Activated CD4-positive, CD25-positive, alpha-beta regulatory T cell treated with anti-CD3 and anti-CD28 coated beads, Interleukin-2, amount 50 U/mL, for 24 hours (primary cell): ENCODE measurements around the gene PARVG.

Experiments used
- ATAC-seq, 2 donors: fragments of 150-1000 bp; cut with Tn5 transposase; one replicate each; pipeline ENCODE4 v1.10.0; 2021; ENCODE audit warnings: mild to moderate bottlenecking in 1 of 2, moderate library complexity in 1 of 2

The PARVG gene

GRCh38 chr22:44197271-44197670 lies 16.5 kb downstream of the PARVG start:
- ATAC-seq: no peak

- no peak for ATAC-seq
Observed at GRCh38 chr22:44199164-44199563, 18.4 kb downstream of the PARVG start.

GRCh38 chr22:44199866-44200265 lies 19.1 kb downstream of the PARVG start:
- ATAC-seq: no peak

- no peak for ATAC-seq
Observed at GRCh38 chr22:44200451-44200850, 19.7 kb downstream of the PARVG start.

- no peak for ATAC-seq
Observed at GRCh38 chr22:44200855-44201550, 20.3 kb downstream of the PARVG start.

- ATAC-seq: no peak
Observed at GRCh38 chr22:44201665-44202064, 20.9 kb downstream of the PARVG start.

GRCh38 chr22:44202261-44202789 lies 21.6 kb downstream of the PARVG start:
- no peak for ATAC-seq

- no peak for ATAC-seq
Observed at GRCh38 chr22:44203203-44203602, 22.5 kb downstream of the PARVG start.

- ATAC-seq: no peak
Observed at GRCh38 chr22:44204739-44205515, 24.2 kb downstream of the PARVG start.

GRCh38 chr22:44205516-44206329 lies 25.0 kb downstream of the PARVG start:
- ATAC-seq: no peak

- ATAC-seq: no peak
Observed at GRCh38 chr22:44206330-44206645, 25.6 kb downstream of the PARVG start.

- no peak for ATAC-seq
Observed at GRCh38 chr22:44206696-44207095, 26.0 kb downstream of the PARVG start.

- ATAC-seq: no peak
Observed at GRCh38 chr22:44207173-44207980, 26.7 kb downstream of the PARVG start.

GRCh38 chr22:44207981-44208317 lies 27.2 kb downstream of the PARVG start:
- ATAC-seq: no peak

GRCh38 chr22:44209343-44209742 lies 28.6 kb downstream of the PARVG start:
- ATAC-seq: no peak

- ATAC-seq: no peak
Observed at GRCh38 chr22:44210722-44211121, 30.0 kb downstream of the PARVG start.

GRCh38 chr22:44211256-44211945 lies 30.7 kb downstream of the PARVG start:
- ATAC-seq: no peak

GRCh38 chr22:44211946-44212930 lies 31.5 kb downstream of the PARVG start:
- ATAC-seq: no peak

GRCh38 chr22:44212936-44213335 lies 32.2 kb downstream of the PARVG start:
- no peak for ATAC-seq

- ATAC-seq: no peak
Observed at GRCh38 chr22:44213489-44214043, 32.8 kb downstream of the PARVG start.
